Cortex of kidney (tissue), 1 donor: ENCODE measurements around the gene PIGH.
"Not testable (repeated sequence)": the region's sequence is repeated elsewhere in the genome, so short reads cannot be mapped to it uniquely, and the experiment has no call there.

Source experiments
- DNase-seq: peaks from one replicate; lab custom pipeline; 2025; lab: John Stamatoyannopoulos, UW

PIGH gene

DNA sequence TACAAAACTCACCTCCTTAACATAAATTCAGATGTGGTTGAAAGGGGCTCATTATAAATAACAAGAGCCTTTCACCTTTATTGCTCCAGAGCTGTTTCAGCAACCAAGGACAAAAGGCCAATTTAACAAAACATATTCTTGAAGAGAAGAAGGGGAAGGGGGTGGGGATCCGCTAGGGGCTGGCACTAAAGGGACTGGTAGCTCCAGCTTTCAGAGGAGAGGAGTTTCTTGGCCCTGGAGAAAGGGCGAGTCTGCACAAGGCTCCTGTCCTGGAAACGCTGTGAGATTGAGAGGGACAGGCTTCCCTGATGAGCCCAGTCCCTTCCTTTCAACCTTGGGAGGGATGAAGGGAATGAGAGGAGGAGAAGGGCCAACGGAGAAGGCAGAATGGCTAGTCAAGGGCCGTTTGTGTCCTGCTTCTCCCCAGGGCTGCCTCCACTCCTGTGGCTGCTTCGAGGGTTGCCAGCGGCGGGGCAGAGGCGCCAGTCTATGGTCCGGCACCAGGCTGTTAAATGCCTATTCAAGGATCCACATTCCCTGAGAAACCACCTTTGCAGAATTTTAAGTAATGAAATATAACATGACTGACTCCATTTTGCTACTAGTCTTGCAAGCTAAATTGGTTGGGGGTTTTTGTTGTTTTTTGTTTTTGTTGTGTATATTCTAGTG, 9.7 kb upstream of the PIGH start:
- DNase-seq, result no peak

DNA sequence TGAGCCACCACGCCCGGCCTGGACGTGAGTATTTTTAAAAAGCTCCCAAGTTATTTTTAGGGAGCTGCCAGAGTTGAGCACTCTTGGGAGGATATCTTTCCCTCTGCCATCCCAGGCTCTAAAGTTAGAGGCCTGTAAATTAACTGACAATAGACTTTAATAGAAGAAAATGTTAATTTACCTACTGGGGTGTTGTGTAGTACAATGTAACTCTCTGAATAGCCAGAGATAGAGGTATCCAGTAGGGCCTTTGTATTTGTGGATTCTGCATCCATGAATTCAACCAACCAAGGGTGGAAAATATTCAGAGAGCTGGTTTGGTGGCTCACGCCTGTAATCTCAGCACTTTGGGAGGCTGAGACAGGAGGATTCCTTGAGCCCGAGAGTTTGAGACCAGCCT, 7.6 kb upstream of the PIGH start:
- DNase-seq, result no peak

DNA sequence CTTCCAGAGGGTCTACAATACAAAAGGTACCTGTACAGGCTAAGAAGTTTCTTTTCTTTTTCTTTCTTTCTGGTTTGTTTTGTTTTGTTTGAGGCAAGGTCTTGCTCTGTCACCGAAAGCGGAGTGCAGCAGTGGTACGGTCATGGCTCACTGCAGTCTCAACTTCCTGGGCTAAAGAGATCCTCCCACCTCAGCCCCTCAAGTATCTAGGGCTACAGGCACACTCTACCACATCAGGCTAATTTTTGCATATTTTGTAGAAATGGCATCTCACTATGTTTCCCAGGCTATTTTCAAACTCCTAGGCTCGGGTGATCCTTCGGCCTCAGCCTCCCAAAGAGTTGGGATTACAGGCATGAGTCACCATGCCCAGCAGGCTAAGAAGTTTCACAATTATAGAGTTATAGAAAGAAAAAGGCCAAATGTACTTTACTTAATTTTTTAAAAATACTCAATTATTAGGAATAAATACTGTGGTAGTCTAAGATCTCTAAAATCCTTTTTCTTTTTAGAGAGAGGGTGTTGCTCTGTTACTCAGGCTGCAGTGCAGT, 3.0 kb upstream of the PIGH start:
- no peak for DNase-seq

DNA sequence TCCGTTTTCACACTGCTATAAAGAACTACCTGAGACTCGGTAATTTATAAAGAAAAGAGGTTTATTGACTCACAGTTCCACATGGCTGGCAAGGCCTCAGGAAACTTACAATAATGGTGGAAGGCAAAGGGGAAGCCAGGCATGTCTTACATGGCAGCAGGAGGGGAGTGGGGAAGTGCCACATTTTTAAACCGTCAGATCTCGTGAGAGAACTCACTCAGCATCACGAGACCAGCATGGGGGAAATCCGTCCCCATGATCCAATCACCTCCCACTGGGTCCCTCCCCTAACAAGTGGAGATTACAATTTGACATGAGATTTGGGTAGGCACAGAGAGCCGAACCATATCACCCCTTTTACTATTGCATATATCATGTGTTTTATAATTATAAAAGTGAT, 2.0 kb upstream of the PIGH start:
- no peak for DNase-seq

DNA sequence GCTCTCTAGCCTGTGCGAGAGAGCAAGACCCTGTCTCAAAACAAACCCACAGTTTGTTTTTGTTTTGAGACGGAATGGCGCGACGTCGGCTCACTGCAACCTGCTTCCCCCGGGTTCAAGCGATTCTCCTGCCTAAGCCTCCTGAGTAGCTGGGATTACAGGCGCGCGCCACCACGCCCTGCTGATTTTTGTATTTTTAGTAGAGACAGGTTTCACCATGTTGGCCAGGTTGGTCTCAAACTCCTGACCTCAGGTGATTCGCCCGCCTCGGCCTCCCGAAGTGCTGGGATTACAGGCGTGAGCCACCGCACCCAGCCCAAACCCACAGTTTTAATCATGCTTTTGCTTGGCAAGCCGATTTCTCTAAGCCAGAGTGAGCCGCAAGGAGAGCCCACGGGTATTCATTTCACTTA, 500 bp upstream of the PIGH start:
- not testable (repeated sequence) for DNase-seq

DNA sequence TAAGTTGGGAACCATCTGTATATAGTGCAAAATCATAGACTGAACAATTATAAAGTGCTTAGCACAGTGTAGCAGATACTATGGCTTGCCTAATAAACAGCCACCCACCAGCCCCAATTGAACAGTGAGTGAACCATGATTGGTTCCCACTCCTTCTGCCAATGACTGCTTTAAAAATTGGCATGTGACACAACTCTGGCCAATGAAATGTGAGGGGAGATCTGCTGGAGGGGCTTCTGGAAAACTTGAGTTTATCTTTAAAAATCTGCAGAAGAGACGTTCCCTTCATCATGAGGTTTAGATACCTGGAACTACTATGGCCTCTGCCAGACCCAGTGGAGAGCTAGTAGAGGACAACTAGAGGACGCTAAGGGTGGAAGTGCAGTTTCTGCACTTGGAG, 4.7 kb downstream of the PIGH start:
- no peak for DNase-seq

DNA sequence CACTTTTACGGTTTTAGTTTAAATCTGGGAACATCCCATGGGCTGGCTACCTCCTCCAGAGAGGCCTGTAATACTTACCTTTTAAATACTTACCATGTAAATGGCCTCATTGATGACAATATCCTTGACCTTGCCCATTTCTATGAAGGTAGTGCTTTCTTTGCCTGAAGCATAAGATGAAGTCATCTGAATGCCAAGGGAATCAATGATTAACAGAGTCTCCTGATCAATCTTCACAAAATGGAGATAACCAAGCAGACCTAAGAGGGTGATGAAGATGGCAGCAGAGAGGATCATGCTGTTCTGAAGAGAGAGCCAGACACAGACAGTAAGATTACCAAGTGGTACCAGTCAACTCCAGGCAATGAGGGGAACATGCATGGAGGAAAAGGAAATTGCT, 6.4 kb downstream of the PIGH start:
- not testable (repeated sequence) for DNase-seq

DNA sequence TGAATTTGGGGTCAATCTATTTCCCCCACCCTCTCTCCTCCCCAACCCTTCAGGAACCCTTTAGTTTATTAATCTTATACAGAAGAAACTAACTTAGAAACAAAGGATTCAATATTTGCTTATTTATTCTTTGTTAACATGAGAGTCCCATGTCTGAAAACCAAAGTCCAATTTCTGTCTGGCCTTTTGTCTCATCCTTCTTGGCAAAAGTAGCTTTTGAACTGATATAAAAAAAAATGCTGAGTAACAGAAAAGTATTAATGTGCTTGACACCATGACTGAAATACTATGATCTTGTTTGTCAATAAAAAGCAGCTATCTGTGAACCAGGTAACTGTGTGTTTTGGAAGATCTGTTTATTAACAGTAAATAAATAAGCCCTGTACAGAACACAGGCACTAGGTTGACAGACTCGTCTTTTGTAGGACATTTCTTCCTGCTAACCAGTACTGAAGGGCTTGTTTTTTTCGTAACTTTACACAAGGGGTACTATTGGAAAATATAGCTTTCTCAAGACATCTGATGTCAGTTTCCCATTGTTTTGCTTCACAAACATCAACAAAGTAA, 10.8 kb downstream of the PIGH start:
- DNase-seq, result no peak

DNA sequence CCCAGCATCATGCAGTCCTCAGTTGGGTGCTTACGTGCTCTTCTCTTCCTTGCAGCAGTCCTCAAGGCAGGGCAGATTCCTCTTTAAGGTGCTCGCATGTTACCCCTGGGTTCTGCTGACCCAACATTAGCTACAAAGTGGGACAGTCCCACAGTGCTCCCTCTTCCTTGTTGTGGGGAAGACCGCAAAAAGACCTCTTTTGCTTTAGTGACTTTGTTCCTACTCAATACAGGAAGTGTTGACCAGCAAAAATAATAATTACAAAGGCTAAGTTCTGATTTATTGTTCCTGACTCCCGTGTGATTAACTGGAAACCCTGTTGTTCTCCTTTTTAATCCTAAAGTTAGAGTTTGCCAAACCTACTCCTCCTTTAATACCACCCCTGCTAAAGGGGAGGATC, 13.7 kb downstream of the PIGH start:
- no peak for DNase-seq

DNA sequence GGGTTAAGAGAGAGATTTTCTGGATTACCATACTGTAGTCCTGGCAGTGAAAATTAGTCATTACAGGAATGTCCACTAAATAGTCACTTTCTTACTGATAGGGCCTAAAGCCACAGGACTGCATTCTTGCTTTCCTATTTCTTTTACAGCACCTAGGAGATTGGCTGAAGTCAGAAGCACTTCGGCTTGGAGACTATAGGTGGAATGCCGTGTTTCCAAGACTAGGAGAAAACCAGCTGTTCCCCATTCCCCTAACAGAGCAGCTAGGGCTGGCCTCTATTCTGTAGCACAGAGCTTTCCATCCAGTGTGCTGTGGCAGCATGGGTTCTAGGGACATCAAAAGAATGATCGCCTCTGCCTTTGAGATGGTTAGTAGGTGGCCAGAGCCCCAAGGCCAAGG, 15.1 kb downstream of the PIGH start:
- DNase-seq, result no peak

DNA sequence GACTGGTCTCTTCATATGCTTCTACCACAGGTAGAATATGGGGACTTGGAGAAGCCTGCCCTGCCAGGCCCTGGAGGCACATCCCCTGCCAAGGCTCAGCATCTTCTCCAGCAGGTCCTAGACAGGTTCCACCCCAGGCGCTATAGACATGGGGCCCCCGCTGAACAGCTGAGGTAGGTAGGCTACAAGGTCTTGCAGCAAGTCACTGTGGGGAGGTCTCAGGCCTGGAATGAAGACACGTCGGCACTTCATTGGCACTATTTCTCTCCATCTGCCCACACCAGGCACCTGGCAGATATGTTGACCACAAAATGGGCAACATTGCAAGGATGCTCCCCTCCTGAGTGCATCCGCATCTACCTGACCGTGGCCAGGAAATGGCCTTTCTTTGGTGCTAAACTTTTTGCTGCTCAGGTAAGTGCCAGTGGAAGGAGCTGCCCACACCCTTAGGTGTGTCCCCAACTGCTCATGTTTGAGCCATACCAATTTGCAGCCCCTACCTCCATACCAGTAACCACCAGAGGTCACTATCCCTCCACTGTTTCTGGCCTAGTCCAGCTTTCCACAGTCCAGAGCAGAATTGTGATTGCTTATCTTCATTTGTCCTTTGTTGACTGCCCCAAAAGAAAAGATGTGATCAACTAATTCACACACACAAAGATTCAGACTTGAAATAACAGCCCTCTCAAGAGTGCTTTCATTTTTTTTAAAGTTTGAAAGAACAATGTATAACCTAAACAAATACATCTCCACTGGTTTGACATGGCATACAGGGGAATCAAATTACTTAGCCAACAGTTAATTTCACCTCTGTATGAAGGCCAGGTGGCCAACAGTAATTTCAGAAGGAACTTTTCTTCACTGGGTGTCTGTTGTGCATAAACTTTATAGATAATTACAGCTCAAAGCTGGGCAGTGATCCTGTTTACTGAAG, 16.1 kb downstream of the PIGH start:
- no peak for DNase-seq

DNA sequence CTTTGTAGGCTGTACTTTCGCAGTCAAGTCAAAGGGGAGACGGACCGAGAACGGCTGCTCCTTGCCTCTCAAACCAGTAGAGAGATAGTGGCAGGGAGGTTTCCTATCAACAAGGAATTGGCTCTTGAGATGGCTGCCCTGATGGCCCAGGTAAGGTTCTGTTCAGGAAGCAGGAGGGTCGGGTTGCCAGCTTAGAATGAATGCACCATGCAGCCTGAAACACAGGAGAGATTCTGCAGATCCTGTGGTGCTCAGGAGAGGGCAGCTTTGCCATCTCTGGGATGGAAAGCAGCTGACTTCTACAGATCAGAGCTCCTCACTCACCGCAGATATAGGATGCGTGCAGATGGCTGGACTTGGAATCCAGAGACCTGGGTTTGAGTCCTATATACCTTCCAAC, 18.0 kb downstream of the PIGH start:
- no peak for DNase-seq

DNA sequence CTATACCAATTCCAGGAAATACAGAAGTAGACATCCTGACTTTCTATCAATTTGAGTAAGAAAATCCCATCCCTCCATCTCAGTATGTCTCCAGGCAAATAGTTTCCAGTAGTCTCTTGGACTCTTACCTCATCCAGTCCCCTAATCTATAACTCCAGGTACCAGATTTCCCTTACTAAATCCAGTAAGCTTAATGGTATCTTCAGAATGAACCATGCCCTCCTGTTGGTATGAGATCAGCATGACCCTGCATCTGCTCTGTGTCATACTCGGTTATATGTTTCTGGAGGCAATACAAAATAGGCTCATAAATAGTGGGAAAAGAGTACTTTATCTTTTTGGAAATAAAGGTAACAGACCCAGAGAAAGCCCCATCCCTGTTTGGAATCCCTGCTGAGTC, 18.4 kb downstream of the PIGH start:
- no peak for DNase-seq

DNA sequence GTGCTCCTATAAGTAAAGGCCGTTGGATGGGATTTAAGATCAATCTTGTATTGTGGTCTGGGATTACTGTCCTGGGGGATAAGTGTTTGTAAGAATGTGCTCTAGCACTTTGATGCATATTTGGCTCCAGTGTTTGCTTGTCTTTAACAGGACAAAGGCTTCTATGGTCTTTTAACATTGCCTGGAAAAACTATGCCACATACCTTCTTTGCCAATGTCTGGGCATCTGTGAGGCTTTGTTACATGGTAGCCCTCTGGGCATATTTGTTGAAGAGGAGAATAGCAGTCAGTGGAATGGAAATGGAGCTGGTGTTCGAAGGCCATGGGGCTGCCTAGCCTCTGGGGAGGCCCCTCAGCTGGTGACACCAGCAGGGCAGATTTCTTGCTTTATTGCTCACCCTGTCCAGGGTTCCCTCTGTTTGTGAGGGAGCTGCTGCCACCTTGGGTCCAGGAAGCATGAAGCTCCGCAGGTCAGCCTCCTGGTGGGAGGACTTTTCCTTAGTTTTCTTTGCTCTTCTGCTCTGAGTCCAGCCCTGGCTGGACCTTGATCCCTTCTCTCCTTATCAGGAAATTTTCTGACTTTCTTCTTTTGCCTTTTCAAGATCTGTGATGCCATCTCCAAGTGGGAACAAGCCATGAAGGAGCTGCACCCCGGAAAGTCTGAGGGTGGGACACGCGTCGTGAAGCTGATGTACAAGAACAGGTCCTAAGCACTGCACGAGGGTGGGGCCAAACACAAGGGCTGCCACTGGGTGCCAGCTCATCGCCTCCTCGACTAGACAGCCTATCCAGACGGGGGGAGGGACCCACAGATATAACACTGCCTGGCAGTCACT, 19.5 kb downstream of the PIGH start:
- DNase-seq, result no peak

DNA sequence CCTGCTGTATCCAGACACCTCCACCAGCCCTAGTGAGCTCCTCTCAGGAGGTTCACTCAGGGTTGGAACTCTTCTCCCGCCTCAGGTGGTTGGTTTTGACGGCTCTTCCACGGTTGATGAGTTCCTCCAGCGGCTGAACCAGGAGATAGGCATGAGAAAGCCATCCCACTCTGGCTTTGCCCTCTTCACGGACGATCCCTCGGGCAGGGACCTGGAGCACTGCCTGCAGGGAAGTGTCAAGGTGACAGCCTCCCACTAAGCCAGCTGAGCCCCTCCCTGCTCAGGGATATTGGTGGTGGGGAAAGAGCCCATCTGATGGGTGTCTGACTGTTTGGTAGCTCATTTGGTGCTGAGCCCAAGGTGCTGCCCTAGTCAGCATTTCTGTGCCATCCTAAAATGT, 20.4 kb downstream of the PIGH start:
- no peak for DNase-seq

DNA sequence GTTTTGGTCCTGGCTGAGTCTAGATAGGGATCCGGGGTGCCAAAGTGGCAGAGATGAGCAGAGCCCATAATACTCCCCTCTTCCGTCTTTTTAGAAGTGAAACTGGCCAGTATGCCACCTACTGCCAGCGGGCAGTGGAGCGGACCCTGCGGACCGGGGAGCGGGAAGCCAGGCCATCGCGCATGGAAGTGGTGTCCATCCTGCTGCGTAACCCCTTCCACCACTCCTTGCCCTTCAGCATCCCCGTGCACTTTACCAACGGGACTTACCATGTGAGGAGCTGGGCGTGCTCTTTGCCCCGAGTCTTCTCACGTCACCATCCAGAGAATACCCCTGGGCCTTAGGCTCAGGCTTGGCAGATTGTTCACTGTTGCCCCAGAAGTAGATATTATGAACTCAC, 21.0 kb downstream of the PIGH start:
- DNase-seq, result no peak

DNA sequence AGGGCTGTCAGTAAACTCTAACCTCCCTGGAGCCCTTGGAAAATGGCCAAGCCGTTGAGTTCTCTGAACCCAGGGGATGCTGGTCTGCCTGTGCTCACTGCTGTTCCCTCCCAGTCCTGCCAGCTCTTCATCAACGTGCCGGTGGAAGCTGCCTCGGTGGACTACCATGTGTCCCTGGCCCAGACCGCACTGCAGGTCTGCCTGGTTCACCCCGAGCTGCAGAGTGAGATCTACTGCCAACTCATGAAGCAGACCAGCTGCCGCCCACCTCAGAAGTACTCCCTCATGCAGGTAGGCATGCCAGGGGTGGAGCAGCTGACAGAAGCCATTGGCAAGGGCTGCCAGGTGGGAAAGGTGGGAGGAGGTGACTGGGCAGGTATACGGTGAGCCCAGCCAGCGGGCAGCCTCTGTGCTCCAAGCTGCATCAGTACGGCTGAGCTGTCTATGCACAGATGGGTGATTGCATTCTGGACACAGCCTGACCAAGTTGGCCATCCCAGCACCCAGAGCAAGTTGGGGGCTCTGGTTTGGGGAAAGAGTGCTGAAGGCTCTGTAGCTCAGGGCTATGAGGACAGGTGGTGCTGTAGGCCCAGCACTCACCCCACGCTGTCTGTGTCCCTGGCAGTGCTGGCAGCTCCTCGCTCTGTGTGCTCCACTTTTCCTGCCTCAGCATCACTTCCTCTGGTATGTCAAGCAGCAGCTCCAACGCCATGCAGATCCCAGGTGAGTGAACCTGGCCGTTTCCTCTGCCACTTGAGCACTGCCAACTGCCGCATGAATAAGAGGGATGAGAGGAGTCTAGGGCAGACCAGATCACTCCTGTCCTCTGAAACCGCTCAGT, 21.9 kb downstream of the PIGH start:
- no peak for DNase-seq

DNA sequence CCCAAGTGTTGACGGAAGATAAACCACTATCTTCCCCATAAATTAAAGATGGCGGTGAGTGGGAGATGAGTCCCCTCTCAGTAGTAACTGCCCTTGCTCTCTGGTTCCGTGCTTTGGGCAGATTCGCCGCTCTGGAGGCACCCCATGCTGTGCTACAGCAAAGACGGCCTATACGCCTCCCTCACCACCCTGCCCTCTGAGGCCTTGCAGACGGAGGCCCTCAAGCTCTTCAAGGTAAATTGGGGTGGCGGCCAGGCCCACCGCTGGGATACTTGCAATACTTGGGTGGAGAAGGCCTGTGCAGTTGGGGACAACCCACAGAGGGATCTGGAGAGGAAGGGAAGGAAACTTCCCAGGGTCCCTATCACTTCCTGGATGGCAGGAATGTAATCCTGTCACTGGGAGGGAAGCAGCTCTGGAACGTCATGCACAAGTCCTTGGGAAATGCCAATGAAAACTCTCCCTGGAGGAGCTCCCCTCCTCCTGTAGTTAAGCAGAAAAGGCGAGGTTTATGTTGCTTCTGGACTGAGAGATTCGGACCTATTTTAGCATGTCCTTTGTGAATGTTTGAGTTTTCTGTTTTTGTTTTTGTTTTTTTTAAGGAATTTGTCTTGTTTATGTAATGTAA, 22.8 kb downstream of the PIGH start:
- no peak for DNase-seq

DNA sequence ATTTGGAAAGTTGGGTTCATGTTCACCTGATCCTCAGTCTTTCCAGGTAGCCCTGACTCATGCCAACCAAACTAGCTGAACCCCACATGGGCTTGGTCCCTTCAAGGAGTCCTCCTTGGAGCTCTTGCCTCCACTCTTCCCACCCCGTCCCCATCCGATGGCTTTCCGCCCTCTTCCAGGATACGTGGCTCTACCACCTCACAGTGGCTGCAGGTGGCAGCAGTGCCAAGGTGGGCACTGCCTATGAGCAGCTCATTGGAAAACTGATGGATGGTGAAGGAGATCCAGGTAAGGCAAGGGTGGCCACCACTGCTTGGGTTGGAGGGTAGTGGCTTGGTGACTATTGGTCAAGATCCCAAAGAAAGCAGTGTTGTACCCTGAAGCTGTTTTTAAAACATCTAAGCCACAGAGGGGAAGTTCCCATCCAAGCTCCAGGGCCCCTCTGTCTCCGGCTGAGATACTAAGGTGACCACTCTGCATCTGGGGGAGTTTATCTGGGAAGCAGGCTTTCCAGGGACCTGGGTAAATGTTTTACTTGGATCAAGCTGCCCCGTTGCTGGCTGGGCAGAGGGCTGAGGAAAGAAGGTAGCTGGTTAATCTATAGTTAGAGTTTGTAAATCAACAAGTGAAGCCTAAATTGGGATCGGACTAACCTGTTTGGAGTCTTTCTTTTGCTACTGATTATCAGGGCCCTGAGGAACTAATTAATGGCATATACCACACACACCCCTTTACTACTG, 23.7 kb downstream of the PIGH start:
- DNase-seq, result no peak

DNA sequence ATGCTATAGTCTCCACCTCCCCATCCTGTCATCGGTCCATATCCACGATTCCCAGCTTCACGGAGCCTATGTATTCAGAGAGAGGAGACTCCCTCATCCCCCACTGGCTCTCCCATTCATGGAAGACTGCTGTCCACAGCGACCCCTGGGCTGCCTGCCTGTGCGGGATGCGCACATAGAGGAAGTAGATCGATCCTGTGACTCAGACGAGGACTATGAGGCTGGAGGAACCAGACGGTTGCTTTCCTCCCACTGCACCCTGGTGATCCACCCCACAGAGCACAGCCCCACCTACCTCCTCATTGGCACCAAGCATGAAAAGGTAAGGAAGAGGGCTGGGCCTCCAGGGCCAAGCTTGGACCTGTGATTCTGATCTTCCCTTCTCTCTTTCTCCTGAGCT, 24.4 kb downstream of the PIGH start:
- DNase-seq, result no peak
